IPS DF 6.9 (cell line): ENCODE data around the gene PPHLN1.

ENCODE experiments used
- DNase-seq: peaks from one replicate; pipeline ENCODE4 v3.0.0-alpha.2; 2013; ENCODE audit warnings: low read depth, low spot score
- H3K27ac ChIP-seq: one replicate; pipeline ENCODE4 v1.5.1; 2013; ENCODE audit warnings: low read length, control low read depth
- H3K27me3 ChIP-seq: 2 replicates; pipeline ENCODE4 v1.6.1; 2013; ENCODE audit warnings: mild to moderate bottlenecking, low read length; ENCODE audit not compliant: control insufficient read depth, insufficient read depth
- H3K36me3 ChIP-seq: 2 replicates; pipeline ENCODE4 v1.6.1; 2013; ENCODE audit warnings: low read length; ENCODE audit not compliant: control insufficient read depth, insufficient read depth
- H3K4me1 ChIP-seq: 2 replicates; pipeline ENCODE4 v1.6.1; 2013; ENCODE audit warnings: low read length; ENCODE audit not compliant: control insufficient read depth, insufficient read depth
- H3K4me3 ChIP-seq: 2 replicates; pipeline ENCODE4 v1.5.1; 2013; ENCODE audit warnings: mild to moderate bottlenecking, low read length
- H3K9me3 ChIP-seq: 2 replicates; pipeline ENCODE4 v1.6.1; 2013; ENCODE audit warnings: low read length, inconsistent platforms; ENCODE audit not compliant: control insufficient read depth, insufficient read depth
- WGBS: extraction: QIAGEN DNeasy Blood & Tissue Kit; methylation state at CpG from one replicate; pipeline ENCODE4 v1.1.7; 2013; ENCODE audit warnings: mixed read lengths, missing lambda C conversion rate; ENCODE audit not compliant: insufficient read length, insufficient coverage; 5-methylcytosine and 5-hydroxymethylcytosine counted together

Gene PPHLN1

DNA sequence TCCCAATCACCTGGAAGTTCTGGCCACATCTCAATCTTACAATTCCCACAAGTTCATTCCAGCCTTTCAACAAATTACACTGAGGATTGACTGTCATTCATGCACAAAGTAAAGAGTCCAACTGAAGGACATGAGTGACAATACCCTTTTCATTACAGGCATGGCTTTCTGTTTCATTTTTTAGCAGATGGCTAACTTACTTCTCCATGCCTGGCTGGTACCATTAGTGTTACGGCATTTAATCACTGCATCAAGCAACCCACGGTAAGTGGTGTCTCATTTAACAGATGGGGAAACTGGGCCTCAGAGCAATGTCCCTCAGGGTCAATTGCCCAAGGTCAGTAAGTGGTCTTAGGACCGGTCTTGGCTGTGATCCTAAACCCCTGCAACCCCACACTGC lies 149.1 kb downstream of the PPHLN1 start:
- WGBS, result no CpG with 5 or more reads among the region's 3 CpGs
- Histone ChIP-seq H3K27ac (no peak overlapping the region), H3K4me1 (peaks cover 8% of the 10 kb centered on the region; the same call in 1 of the 2 replicates), H3K27me3 (no peaks in the 10 kb centered on the region; the same call in 1 of the 2 replicates), H3K4me3 (no peak overlapping the region), H3K36me3 (no peaks in the 10 kb centered on the region), H3K9me3 (no peaks in the 10 kb centered on the region)
- DNase-seq, result no peak

DNA sequence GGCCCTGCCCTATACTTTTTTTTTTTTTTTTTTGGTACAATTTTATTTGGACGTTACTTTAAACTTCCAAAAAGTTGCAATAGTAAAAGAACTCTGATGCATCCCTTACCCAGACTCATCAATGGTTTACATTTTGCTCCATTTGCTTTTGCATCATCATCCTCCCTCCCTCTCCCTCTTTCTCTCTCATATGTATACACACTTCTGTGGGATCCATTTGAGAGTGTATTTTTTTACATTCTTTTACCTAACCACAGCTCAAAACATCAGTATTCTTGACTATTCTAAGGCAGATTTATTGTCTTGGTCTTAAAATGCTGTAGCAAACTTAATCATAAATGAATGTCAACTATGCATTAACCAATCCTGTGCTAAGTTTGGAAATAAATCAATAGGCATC lies 152.0 kb downstream of the PPHLN1 start:
- Histone ChIP-seq H3K36me3 (no peaks in the 10 kb centered on the region; the same call in none of the 2 replicates), H3K4me1 (peaks cover 5% of the 10 kb centered on the region; the same call in 1 of the 2 replicates), H3K27me3 (no peaks in the 10 kb centered on the region; the same call in 1 of the 2 replicates), H3K9me3 (no peaks in the 10 kb centered on the region), H3K4me3 (no peak overlapping the region), H3K27ac (no peak overlapping the region)
- WGBS, result no CpG with 5 or more reads among the region's 1 CpG
- no peak for DNase-seq

DNA sequence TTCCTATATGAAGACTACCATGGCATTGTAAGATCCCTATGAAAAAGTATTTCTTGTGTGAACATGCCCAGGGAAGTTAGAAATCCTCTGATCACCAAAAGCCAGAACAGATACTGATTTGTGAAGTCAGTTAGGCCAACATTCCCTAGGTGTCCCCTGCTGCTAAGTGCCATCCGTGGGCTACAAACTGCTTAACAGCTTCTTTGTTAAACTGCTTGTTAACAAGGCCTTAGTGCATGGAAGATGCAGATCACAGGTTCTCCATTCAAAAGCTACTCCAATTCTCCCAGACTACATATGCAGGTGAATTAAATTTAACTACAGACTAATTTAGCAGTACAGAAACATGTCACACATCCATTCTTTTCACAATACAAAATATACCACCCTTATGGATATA lies 155.4 kb downstream of the PPHLN1 start:
- Histone ChIP-seq H3K36me3 (no peaks in the 10 kb centered on the region; the same call in none of the 2 replicates), H3K27me3 (no peaks in the 10 kb centered on the region; the same call in 1 of the 2 replicates), H3K27ac (no peak overlapping the region), H3K9me3 (no peaks in the 10 kb centered on the region), H3K4me1 (peaks cover 1% of the 10 kb centered on the region; the same call in 1 of the 2 replicates), H3K4me3 (no peak overlapping the region)
- WGBS, result no CpG with 5 or more reads among the region's 1 CpG
- DNase-seq, result no peak

DNA sequence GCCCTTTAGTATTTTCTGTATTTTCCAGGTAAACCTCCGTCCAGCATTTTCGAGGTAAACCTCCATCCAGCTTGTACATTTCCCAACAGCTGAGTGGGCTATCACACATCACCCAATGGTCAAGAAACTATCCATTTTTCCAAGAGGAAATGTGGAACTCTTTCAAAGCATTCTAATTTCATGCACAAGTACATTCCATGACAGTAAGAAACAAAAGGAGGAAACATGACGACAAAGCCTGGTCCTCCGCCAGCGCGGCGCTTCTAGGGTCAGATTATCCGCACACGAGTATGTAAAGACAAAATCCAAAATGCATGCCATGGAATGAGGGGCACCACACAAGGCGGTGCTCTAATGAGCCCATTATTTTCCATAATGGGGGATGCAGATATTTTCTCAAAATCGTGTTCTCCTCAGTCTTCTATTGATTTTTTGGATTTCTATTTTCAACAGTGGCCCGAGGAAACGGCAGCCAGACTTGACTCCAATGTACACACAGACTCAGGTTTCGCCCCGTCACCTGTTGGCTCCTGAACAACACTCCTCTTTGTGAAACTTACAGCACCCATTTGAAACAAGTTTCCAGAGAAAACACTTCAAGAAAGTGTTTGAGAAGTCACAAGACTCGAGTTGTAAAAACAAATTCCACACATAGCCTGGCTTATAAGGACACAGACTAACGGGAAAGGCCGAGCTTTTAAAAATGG lies 156.2 kb downstream of the PPHLN1 start:
- no CpG with 5 or more reads among the region's 18 CpGs for WGBS
- peak overlapping the region; percentile 98; the same call in 1 of the 2 replicates for H3K4me3 ChIP-seq
- H3K27me3 ChIP-seq, result no peaks in the 10 kb centered on the region; the same call in none of the 2 replicates
- DNase-seq, result no peak
- no peaks in the 10 kb centered on the region; the same call in none of the 2 replicates for H3K36me3 ChIP-seq
- peaks cover 1% of the 10 kb centered on the region; the same call in 1 of the 2 replicates for H3K4me1 ChIP-seq
- H3K27ac ChIP-seq, result no peak overlapping the region
- H3K9me3 ChIP-seq, result no peaks in the 10 kb centered on the region

DNA sequence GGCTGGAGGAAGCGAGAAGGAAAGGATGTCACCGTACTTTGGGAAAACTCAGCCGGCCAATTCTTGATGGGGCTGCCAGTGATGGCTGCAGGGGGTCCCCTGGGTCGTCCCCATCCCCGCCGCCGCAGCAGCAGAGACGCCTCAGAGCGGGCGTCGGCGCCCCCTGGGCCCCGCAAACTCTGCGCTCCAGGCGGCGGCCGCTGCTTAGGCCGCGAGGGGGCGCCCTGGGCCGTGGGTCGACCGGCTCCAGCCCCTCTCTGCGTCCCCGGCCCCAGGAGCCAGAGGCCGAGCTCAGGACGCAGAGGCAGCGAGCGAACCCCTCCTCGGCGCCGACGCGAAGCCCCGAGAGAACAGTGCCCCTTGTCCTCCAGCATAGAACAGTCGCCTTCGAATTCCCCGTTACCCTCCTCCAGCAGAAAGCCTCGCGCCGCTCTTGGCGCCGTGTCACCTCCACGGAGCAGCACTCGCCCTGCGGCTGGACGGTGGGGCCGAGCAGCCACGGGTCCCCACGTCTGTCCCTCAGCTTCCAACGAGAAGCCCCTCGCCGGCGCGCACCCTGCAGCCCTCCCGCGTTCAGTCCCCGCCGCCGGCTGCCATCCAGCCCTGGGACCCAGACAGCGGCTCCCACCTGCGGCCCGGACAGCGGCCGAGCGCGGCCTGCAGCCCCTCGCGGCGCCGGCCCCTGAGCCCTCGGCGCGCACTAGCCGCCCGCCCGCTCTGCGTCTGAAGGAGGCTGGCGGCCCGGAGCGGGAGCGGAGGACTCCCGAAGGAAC lies 157.0 kb downstream of the PPHLN1 start:
- DNase-seq, result no peak
- H3K4me1 ChIP-seq, result peaks cover 1% of the 10 kb centered on the region; the same call in 1 of the 2 replicates
- H3K9me3 ChIP-seq, result no peaks in the 10 kb centered on the region
- H3K4me3 ChIP-seq, result peak overlapping the region; percentile 98
- H3K27me3 ChIP-seq, result no peaks in the 10 kb centered on the region; the same call in none of the 2 replicates
- WGBS, result no CpG with 5 or more reads among the region's 83 CpGs
- no peaks in the 10 kb centered on the region; the same call in none of the 2 replicates for H3K36me3 ChIP-seq
- H3K27ac ChIP-seq, result no peak overlapping the region

DNA sequence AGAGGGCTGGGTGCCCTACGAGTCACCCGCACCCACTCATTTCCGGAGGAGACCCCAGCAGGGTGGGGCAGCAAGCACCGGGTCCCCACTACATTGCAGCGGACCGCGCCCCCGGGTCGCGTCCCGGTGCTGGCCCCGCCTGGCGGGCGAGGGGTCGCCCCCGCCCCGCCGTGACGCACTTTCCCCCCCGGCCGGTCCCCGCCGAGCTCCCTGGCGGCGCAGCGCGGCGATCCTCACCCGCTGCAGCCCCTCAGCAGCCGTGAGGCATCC lies 157.5 kb downstream of the PPHLN1 start:
- no peaks in the 10 kb centered on the region; the same call in none of the 2 replicates for H3K36me3 ChIP-seq
- peaks cover 3% of the 10 kb centered on the region; the same call in 1 of the 2 replicates for H3K4me1 ChIP-seq
- peaks cover 2% of the 10 kb centered on the region for H3K27me3 ChIP-seq
- H3K9me3 ChIP-seq, result no peaks in the 10 kb centered on the region; the same call in 1 of the 2 replicates
- no peak for DNase-seq
- H3K4me3 ChIP-seq, result peak overlapping the region; percentile 98
- no CpG with 5 or more reads among the region's 30 CpGs for WGBS
- no peak overlapping the region for H3K27ac ChIP-seq

DNA sequence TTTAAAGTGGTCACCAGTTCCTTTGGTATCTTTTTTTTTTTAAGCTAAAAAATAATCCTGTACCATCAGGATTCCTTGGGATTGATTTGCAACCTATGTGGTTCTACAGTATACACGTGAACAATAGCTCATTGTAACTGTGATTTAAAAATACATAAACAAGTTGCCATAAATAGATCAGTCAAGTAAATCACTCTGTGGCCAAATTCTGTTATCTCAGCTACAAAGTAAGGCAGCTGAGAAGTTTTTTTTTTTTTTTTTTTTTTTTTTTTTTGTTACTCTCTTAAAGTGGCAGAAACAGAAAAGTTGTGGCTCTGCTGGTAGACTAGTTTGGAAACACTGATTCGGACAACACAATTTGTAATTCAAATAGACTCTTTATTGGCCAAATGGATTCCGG lies 159.0 kb downstream of the PPHLN1 start:
- Histone ChIP-seq H3K9me3 (no peaks in the 10 kb centered on the region; the same call in 1 of the 2 replicates), H3K4me3 (no peak overlapping the region), H3K4me1 (peaks cover 2% of the 10 kb centered on the region; the same call in 1 of the 2 replicates), H3K27me3 (peaks cover 2% of the 10 kb centered on the region; the same call in 1 of the 2 replicates), H3K27ac (no peak overlapping the region), H3K36me3 (no peaks in the 10 kb centered on the region; the same call in none of the 2 replicates)
- no peak for DNase-seq
- no CpG with 5 or more reads among the region's 3 CpGs for WGBS

DNA sequence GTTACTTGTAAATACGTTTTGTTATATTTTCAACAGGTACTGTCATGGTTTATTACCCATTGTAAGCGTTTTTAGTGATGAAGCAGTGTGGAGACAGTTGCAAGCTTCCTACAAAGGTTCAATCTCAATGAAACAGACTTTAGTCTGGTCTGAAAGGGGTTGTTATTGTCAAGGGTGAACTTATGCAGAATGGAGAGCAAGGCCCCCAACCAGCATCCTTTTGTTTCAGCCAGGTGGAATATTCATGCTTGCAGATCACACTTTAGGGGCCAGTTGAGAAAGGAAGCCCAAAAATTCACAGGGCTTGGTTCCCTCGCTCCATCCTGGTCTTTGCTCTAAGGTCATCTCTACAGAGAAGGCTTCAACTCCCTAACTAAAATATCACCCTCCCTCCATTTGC lies 159.9 kb downstream of the PPHLN1 start:
- Histone ChIP-seq H3K27me3 (peaks cover 2% of the 10 kb centered on the region; the same call in 1 of the 2 replicates), H3K4me1 (peaks cover 2% of the 10 kb centered on the region; the same call in 1 of the 2 replicates), H3K27ac (no peak overlapping the region), H3K9me3 (no peaks in the 10 kb centered on the region; the same call in 1 of the 2 replicates), H3K36me3 (no peaks in the 10 kb centered on the region; the same call in 1 of the 2 replicates), H3K4me3 (no peak overlapping the region)
- no CpG with 5 or more reads among the region's 3 CpGs for WGBS
- peak; percentile 83 for DNase-seq

DNA sequence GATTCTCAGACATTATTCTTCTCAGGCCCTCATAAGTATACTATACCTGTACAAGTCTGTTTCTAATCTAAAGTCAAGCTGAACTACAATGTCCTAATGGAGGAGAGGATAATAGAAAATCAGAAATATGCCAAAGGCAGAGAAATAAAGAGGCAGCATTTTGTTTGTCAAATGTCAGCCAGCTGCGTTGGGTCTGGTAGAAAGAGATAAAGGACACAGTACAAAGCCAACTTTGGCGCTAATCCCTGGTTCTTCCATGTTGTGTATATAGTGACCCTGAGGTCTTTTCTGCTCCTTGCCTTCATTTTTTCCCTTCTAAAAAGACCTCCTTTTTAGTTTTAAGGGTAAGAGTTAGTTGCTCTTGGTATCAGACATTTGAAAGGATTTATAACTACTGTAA lies 160.4 kb downstream of the PPHLN1 start:
- no peak overlapping the region for H3K4me3 ChIP-seq
- WGBS, result no CpG with 5 or more reads among the region's 2 CpGs
- no peak for DNase-seq
- no peaks in the 10 kb centered on the region; the same call in 1 of the 2 replicates for H3K36me3 ChIP-seq
- no peak overlapping the region for H3K27ac ChIP-seq
- H3K9me3 ChIP-seq, result no peaks in the 10 kb centered on the region; the same call in 1 of the 2 replicates
- H3K27me3 ChIP-seq, result peaks cover 2% of the 10 kb centered on the region; the same call in 1 of the 2 replicates
- H3K4me1 ChIP-seq, result peaks cover 2% of the 10 kb centered on the region; the same call in 1 of the 2 replicates

DNA sequence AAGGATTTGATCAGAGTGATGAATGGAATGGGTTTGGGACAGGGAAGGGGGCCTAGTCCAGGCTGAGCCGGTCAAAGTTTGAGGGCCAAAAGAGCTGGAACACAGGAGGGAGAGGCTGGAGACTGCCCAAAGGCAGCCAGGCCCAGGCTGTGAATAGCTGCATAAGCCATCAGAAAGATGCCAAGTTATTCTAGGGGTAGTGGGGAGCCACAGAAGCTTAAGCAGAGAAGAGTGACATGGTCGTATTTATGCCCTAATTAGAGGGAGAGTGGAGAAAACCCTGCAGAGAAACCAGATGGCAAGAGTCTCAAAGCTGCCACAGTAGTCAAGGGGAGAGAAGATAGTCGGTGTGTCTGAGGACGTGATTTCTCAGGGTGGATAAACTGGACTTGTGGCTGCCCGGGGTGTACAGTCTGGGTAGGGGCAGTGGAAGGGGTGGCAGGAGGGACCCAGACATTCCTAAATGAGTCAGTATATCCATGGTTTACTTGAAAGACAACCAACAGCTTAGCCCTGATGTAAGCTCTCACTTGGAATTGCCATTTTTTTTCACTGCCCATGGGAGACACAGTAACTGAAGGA lies 164.4 kb downstream of the PPHLN1 start:
- Histone ChIP-seq H3K4me1 (peaks cover 2% of the 10 kb centered on the region; the same call in 1 of the 2 replicates), H3K9me3 (no peaks in the 10 kb centered on the region; the same call in 1 of the 2 replicates), H3K27me3 (peaks cover 2% of the 10 kb centered on the region; the same call in 1 of the 2 replicates), H3K4me3 (no peak overlapping the region), H3K27ac (no peak overlapping the region), H3K36me3 (no peaks in the 10 kb centered on the region)
- WGBS, result no CpG with 5 or more reads among the region's 5 CpGs
- DNase-seq, result no peak
